ENCODE data around the gene CHERP.
"Not testable (repeated sequence)": the region's sequence is repeated elsewhere in the genome, so short reads cannot be mapped to it uniquely, and the experiment has no call there.

CHERP gene

GRCh38 chr19:16518483-16519229, 23.6 kb downstream of the CHERP start:
- DNase-seq: no peak

GRCh38 chr19:16518061-16518460, 24.2 kb downstream of the CHERP start:
- no peak for DNase-seq

- no peak for DNase-seq
Measured at GRCh38 chr19:16516923-16517610, 25.2 kb downstream of the CHERP start.

GRCh38 chr19:16516381-16516780, 25.9 kb downstream of the CHERP start:
- DNase-seq: no peak

GRCh38 chr19:16514383-16515019, 27.7 kb downstream of the CHERP start:
- DNase-seq: no peak

GRCh38 chr19:16512611-16513010, 29.6 kb downstream of the CHERP start:
- not testable (repeated sequence) for DNase-seq

- no peak for DNase-seq
Measured at GRCh38 chr19:16509141-16510061, 32.8 kb downstream of the CHERP start.

- DNase-seq: no peak
Measured at GRCh38 chr19:16508546-16508945, 33.7 kb downstream of the CHERP start.

GRCh38 chr19:16506961-16507360, 35.3 kb downstream of the CHERP start:
- DNase-seq: no peak

- not testable (repeated sequence) for DNase-seq
Measured at GRCh38 chr19:16506161-16506560, 36.1 kb downstream of the CHERP start.

- no peak for DNase-seq
Measured at GRCh38 chr19:16504271-16504670, 38.0 kb downstream of the CHERP start.

- no peak for DNase-seq
Measured at GRCh38 chr19:16497837-16498236, 44.4 kb downstream of the CHERP start.

GRCh38 chr19:16497042-16497441, 45.2 kb downstream of the CHERP start:
- DNase-seq: no peak

- DNase-seq: no peak
Measured at GRCh38 chr19:16496613-16496983, 45.6 kb downstream of the CHERP start.

- DNase-seq: peak; percentile 98
Measured at GRCh38 chr19:16495982-16496612, 46.1 kb downstream of the CHERP start, which contains the start of the genes C19orf44 and CALR3. Gene C19orf44, plus strand, starts transcription at chr19:16496394. Its CDS starts 4,399 bp downstream, at chr19:16500793. Gene CALR3, minus strand, starts transcription at chr19:16496167. Its CDS starts 38 bp downstream, at chr19:16496129.

GRCh38 chr19:16486476-16486875, 55.8 kb downstream of the CHERP start:
- DNase-seq: not testable (repeated sequence)

- DNase-seq: no peak
Measured at GRCh38 chr19:16482745-16483144, 59.5 kb downstream of the CHERP start.

- no peak for DNase-seq
Measured at GRCh38 chr19:16477311-16477710, 64.9 kb downstream of the CHERP start.

GRCh38 chr19:16476401-16476800, 65.8 kb downstream of the CHERP start:
- DNase-seq: no peak

- no peak for DNase-seq
Measured at GRCh38 chr19:16473875-16474392, 68.3 kb downstream of the CHERP start.

GRCh38 chr19:16472992-16473391, 69.2 kb downstream of the CHERP start:
- DNase-seq: no peak

- DNase-seq: not testable (repeated sequence)
Measured at GRCh38 chr19:16472559-16472899, 69.7 kb downstream of the CHERP start.
